ENCODE results near the gene MYH9.
A peak's percentile ranks its signal among the peaks of the same experiment; 100 is the strongest.

Gene MYH9

DNA sequence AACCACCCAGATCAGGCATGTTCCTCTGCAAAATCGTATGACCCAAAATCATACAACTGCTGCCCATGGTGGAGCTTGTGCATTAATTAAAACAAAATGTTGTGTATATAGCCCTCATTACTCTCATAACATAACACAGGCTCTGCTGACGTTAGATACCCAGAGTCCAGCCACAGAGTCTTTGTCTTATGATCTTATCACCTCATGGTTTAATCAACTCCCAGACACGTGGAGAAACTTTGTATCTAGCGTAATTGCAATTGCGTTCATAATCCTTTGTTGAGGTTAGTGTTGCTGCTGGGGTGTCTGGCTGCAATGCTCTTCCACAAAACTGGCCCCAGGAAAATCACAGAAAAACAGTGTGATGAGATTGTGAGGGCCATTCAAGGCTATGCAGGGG lies 139.8 kb downstream of the MYH9 start:
- no peak for DNase-seq (ENCODE audit: low read depth in 2 of 2)

DNA sequence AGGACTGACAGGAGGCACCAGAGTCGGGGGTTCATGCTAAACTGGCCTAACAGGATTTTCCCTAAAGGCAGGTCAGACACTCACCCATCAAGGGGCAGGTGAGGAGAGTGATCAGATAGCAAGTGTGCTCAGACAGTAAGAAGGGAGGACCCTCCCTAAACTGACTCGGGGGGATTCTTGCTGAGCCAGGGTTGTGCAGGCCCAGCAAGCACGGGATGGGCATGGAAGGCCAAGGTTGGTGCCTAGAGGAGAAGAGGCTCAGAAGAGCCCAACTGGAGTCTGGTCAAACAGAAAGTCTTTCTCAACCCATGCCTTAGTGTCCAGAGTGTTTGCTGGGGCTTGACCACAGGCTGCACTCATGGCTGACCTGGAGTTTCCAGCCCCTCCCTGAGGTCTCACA lies 141.0 kb downstream of the MYH9 start:
- no peak for DNase-seq (ENCODE audit: low read depth in 2 of 2)

DNA sequence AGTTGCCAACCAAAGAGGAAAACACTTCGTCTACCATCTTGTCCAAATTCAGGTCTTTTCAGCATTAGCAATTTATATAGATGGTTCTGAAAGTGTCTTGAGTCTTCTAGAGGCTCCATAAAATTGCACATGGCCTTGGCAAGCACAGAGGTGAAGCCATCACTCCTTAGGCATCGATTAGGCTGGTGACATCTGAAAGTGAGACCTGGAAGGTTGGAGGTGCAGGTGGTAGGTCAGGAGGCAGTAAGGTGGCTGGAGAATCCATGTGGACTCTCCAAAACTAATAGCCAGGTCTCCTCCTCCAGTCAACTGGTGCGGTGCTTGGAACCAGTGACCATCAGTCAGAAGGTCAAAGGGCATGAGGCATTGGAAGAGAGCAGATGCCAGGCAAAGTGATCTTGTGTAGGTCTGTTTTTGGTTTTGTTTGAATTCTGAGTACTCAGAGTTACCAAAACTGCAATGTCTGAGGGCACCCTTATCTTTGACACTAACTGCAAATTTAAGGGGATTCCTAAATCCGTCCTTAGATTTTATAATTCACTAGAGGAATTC lies 141.9 kb downstream of the MYH9 start:
- no peak for DNase-seq (ENCODE audit: low read depth in 2 of 2)

DNA sequence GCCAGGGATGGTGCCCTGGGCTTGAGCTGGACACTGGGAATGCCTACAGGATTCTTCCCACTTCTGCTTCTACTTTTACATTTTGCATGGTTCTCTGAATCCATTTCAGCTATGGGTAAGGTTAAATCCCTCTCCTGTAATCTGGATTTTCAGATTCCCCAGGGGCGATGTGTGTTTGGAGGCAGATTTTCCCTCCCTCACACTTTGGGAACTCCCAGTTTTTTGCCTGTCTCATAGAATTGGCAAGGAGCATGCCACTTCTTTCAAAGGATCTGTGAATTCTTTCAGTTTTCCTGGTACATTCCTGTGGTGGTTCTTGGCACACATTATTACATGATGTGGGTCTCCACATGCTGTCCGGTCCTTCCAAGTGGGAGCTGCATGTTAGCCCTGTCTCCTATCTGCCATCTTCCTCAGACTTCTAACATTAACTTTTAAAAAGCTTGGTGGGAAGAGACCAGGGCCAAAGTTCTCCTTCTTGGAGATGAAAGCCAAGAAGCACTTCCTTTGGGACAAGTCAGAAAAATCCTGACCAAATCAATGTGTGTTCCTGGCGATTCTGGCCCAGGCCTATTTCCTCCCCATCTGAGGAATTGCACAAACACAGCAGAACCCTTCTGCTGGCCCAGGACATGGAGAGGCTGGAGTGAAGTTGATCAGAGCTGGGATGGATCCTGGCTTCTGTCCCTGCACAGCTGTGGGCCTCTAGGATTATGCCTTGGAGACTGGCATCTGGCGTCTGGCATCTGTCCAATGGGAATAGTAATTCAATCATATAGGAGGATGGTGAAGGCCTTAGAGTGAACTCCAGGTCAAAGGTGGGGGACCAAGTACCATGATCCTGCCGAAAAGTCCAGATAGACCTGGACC lies 143.0 kb downstream of the MYH9 start:
- DNase-seq (ENCODE audit: low read depth in 2 of 2), result no peak

DNA sequence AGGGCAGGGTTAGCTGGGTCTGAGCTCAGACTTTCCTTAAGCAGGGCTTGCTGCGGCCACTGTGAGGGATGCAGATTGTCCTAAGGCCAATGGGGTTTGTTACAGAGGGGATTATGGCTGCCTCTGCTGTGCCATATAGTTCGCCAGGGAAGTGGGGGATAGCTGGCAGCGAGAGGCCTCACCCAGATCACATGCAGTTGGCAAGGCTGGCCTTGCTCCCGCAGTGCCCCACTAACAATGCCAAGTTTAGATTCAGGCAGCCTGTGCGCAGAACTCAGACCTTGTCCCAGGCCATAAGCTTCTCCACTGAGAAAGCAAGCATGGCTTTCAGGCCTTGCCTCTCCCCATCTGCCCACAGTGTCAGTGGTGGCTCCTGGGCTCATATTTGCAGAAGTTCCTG lies 143.8 kb downstream of the MYH9 start:
- no peak for DNase-seq (ENCODE audit: low read depth in 2 of 2)

DNA sequence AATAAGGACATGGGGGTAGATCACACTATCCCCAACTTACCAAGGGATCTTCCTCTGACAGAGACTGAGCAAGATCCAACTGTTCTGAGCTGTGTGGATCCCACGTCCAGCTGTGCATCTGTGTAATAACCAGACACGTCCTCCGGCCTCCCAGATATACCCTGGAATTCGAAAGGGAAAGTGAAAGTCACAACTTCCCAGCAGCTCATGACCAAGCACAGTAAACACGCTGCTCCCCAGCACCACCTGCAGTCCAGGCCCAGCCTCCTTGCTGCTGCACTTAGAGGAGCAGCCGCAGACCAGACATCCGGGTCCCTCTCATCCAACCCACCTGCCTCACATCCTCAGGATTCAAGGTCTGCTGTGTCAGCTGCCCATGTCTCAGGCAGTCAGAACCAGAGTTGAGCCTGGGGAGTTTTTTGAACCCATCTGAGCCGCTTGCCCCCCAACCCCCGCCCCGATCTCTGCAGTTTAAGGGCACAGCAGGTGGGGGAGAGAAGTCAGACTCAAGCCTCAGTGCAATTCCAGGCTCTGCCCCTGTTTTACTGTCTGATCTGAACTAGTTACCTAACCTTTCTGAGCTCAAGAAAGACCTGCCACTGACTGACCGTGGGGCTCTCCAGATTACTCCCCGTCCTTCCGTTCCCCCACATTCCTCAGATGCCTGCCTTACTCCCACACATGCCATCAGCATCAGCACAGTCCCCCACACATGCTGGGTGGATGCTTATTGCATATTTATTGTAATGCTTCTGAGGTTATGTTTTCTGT lies 148.2 kb downstream of the MYH9 start, which contains the start of gene APOL2:
APOL2 (minus strand) TSS at position 127 of the 771 bp plus-strand sequence. CDS start 6,365 bp downstream, outside the sequence.
- peak; percentile 55 to 59 for DNase-seq (ENCODE audit: low read depth in 2 of 2)

DNA sequence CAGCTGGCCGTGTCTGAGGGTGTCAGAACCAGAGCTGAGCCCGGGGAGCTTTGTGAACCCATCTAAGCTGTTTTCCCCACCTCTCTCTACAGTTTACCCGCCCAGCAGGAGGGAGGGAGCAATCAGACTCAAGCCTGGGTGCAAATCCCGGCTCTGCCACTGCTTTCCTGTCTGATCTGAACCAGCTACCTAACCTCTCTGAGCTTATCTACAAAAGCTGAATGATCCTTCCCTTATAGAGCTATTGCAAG lies 148.7 kb downstream of the MYH9 start:
- DNase-seq (ENCODE audit: low read depth in 2 of 2), result no peak

DNA sequence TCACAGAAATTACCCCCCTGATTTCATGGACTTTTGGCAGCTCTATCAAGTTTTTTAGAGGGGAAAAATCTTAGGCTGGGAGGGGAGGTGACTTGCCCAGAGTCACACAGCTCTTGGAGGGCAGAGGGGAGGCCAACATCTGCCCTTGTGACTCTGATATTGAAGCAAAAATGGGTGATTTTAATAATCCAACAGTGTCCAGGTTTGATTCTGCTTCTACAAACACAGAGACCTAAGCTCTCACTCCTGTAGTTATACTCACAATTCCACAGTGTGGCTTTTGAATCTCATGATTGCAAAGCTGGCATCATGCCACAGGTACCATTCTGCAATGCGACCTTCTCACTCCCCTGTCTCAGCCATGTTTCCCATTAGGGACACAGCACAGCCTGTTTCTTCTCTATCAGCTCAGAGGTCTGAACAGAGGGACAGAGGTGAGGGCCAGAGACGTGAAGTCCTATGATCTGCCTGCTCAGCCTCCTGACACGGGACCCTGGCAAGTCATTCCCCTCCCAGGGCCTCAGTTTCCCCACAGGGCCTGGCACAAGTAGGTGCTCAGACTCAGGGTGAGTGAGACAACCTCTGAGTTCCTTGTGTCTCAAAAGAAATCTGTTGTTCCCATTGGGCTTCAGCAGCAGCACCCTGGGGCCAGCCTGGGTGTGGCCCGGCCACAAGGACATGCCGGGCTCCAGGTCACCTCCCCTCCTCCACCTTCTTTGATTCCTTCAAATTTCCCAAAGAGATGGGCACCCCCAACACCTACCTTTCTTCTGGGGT lies 149.2 kb downstream of the MYH9 start:
- no peak for DNase-seq (ENCODE audit: low read depth in 2 of 2)

DNA sequence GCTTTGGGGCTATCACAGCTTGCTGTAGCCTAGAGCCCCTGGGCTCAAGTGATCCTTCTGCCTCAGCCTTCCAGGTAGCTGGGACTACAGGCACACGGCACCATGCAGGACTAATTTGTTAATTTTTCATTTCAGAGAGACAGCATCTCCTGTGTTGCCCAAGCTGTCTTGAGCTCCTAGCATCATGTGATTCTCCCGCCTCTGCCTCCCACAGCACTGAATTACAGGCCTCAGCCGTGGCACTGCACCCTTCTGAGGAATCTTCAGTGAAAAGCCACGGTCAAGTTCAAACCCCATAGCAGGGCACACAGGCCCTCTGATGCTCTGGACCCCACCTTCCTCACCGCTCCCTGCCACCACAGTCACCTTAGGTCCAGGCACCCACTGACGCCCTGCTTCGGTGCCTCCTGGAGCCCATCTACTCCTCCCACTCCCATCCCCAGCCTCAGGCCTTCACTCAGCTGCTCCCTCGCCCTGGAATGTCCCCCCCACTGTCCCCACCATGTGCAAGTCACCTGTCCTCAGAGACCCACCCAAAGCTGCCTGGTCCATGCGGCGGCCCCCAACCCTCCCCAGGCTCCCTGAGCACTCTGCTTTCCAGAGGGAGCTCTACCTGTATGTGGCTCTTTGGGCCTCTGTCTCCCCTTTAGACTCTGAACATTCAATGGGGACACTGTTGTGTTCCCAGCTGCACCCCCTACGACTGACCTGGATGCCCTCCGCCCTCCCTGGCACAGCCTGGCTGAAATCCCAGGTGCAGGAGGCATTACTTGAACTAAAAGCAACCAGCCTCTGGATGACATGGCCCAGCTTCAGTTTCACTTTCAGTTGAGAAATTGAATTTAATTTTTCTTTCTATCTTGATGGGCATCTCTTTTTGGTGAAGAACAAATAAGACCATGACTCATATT lies 150.1 kb downstream of the MYH9 start:
- DNase-seq (ENCODE audit: low read depth in 2 of 2), result no peak

DNA sequence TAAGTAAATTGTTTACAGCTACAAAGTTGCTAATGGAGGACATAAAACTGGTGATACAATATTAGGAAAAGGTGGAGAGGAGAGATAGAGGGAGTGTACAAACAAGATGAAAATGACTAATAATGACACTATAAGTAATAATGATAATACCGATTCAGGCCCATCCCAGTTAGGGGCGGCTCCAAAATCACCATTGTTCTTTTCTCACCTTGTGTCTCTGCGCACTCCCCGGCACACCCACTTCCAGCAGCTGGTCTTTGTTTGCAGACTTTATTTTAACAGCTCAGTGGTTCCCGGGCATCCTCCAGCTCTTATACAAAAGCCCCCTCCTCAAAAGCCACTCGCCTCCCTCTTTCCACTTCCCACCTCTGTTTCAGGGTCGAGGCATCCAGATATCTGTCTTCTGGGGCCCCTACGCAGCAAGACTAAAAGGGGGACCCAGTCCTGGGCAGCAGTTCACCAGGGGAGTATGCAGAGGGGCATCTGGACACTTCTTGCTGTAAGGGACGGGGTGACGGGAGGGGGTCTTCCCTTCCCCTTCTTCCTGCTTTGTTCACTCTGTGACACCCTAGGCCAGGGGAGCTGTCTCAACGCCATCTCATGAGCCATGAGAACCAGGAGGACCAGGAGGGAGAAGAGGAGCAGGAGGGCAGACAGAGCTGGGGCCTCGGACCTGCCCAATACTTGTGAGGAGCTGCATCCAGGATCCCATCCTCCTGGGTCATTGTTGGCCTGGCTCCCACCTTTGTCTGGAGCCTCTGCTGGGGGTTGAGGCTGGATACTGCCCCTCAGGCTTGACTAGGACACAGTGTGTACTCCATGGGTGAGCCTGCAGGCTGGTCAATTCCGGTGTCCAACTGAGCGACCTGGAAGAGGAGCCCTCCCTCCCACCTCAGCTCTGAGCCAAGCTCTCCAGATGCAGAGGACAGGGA lies 151.1 kb downstream of the MYH9 start:
- DNase-seq (ENCODE audit: low read depth in 2 of 2), result no peak

DNA sequence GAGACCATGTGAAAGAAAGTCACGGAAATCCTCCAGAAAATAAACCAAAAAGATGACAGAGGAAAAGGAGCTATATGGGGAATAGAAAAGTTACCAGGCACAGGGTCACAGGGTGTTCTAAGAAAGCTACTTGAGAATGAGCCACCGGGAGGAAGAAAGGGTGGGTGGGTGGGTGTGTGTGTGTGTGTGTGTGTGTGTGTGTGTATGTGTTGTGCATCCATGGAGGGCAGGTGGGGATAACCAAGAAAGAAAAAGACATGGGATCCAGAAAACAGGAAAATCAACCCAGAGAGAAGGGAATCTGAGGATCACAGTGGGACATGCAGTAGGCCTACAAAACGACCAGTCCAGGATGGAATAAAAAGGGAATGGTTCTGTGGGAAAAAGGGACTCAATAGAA lies 152.2 kb downstream of the MYH9 start:
- no peak for DNase-seq (ENCODE audit: low read depth in 2 of 2)

DNA sequence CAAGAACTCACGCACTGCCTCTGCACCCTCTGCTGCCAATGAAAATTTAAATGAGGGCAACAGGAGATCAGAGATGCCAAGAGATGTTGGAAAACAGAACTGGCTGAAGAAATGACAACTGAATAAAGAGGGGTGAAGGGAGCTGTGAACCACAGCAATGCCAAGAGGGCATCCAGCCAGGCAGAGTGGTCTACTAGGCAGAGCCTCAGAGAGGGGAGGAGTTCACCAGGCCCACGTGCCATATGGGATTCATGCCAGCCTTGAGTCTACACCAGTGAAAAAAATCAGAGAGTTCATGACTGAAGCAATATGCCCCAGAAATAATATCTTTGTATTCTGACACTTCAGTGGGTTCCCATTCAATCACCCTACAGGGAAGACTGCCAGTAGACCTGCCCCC lies 152.8 kb downstream of the MYH9 start:
- DNase-seq (ENCODE audit: low read depth in 2 of 2), result no peak

DNA sequence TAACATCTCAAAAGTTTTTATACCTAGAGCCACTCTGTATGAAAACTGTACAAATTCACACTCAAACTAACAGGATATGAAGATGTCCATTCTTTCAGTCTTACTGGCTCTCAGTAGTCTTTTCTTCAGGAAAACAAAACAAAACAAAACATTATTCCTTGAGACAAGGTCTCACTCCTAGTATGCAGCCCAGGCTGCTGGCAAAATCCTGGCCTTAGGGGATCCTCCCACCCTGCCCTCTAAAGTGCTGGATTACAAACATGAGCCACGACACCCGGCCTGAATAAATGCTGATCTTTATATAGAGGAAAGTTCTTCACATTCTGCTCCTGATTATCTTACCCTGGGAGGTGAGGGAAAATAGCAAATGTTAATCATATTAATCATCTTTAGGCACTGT lies 153.6 kb downstream of the MYH9 start:
- no peak for DNase-seq (ENCODE audit: low read depth in 2 of 2)

DNA sequence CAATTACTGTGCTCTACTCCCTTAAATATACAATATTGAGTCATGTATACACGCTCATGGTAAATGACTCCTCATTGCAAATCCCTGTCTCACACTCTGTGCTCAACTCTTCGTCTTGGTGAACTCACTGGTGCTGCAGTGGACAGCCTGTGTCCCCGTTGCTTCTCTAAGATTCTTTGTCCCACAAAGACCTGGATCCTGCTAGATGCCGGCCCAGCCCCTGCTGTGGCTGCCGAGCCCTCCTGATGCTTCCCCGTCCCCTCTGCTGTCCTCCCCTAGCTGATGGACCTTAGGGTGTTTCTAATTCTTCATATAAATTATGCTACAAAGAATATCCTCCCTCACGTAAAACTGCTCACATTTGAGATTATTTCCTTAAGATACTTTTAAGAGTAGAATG lies 154.0 kb downstream of the MYH9 start:
- no peak for DNase-seq (ENCODE audit: low read depth in 2 of 2)

DNA sequence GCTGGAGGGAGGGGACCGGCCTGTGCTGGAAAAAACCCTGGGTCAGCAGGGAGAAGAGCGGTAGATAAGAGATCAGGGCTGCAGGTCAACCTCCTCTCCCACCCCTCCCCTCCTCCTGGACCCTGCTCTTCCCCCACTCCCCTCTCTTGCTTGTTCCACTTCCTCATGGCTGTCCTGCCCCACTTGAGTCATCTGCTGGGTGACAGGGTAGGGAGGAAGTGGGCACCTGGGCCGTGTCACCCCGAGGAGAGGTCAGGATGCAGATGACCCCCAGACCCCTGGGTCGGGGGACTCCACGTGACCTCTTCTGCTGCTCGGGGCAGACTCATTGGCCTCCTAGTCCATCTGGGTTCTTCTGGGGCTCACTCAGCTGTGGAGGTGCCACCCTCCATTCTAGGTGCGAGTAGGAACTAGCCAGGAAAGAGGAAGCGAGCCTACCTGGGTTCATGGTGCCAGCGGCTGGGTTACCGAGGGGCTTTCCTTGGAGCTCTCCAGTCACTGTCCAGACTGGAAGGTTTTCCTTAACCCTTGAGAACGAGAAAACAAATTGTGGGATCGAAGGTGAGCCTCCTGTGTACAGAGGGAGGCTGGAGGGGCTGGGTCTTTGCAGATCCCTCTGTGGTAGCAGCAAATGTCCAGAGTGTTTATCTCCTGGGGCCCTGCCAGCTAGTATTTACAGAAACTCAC lies 154.9 kb downstream of the MYH9 start:
- no peak for DNase-seq (ENCODE audit: low read depth in 2 of 2)

All from stimulated activated CD4-positive, alpha-beta T cell treated with anti-CD3 and anti-CD28 coated beads, Interleukin-1b, Interleukin-23, amount 100 ng/mL, for 1 hour (primary cell).